HG02981 (cell line): ENCODE measurements around the gene EDNRA.
A peak's percentile ranks its signal among the peaks of the same experiment; 100 is the strongest.

Source experiments
- ATAC-seq: cut with Tn5 transposase; IDR thresholded peaks from one replicate; pipeline ENCODE4 v1.9.1; 2021; ENCODE audit warnings: mild to moderate bottlenecking, moderate library complexity; ENCODE audit not compliant: unreplicated experiment

The EDNRA gene

GRCh38 chr4:147538711-147539110 is 57.8 kb downstream of the EDNRA start:
- ATAC-seq, result no peak

GRCh38 chr4:147539959-147540358 is 59.1 kb downstream of the EDNRA start:
- no peak for ATAC-seq

- no peak for ATAC-seq
Observed at GRCh38 chr4:147542229-147542990, 61.5 kb downstream of the EDNRA start.

- ATAC-seq, result no peak
Observed at GRCh38 chr4:147543034-147543433, 62.1 kb downstream of the EDNRA start.

GRCh38 chr4:147546349-147546748 is 65.5 kb downstream of the EDNRA start:
- ATAC-seq, result no peak

DNA sequence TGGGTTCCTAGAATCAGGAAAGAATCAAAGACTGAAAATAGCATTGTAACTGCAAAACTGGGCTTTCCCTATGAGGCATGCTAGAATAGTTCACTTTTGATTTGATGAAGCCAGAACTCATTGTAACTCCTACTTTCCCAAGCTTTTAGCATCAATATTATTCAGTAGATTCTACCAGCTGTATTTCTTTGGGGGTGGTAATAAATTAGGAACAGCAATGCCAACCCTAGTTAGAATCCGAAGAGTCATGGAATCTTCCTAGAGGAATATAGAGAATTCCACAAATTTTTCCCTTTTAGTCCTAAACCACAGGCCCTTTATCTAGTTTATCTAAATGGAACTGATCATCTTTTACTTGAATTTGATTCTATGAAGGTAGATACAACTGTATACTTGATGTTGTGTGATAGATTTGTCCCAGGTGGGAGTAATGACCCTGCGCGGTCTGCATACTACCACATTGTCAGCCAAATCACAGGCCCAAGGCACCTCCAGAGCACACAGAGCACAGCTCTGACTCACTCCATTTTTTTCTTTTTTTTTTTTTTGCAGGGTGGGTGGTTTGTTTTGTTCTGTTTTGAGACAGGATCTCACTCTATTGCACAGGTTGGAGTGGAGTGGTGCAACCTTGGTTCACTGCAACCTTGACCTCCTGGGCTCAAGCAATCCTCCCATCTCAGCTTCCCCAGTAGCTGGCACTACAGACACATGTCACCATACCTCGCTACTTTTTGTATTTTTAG is 66.6 kb downstream of the EDNRA start:
- ATAC-seq, result no peak

DNA sequence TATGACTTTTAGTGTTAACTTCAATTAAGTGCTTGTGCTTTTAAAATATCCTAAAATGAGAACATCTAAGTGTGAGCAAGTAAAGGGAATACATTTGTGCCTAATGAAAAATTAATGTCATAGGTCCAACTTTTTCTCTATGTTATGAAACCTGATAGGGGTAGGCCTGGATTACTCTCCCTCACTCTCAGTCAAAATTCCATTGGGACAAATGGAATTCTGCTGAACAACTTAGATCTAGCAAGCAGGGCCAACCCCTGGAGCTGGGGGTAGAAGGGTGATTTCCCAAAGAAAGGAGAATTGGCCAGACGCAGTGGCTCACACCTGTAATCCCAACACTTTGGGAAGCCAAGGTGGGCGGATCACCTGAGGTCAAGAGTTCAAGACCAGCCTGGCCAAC is 67.4 kb downstream of the EDNRA start:
- ATAC-seq, result no peak

DNA sequence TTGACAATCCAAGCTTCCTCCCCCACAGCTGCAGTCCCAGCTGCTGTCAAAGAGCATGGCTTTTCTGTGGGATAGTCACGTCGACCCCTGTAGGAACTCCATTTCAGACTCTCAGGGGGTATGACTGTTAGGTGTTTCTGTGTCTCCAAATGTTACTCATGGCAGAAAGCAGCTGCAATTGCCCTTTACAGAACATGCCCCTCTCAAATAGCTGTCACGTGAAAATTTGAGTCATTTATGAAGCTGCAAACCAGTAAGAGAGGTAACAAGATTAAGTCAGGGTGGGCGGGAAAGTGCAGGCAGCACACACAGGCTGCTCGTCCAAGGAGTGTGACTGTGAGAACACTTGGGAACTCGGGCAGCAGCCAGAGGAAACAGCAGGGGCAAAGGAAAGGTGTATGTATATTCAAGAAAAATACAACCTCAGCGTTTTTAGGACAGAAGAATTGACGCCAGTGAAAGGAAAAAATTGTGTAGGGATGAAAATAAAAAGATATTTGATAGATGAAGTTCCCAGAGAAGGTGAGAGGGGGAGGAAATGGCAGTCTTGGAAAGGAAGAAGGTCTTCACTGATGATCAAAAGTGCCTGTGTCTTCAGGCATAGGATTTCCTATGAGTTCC is 69.8 kb downstream of the EDNRA start:
- ATAC-seq, result peak; percentile 60

- no peak for ATAC-seq
Observed at GRCh38 chr4:147560625-147561024, 79.7 kb downstream of the EDNRA start.

GRCh38 chr4:147566762-147567161 is 85.9 kb downstream of the EDNRA start:
- no peak for ATAC-seq

- no peak for ATAC-seq
Observed at GRCh38 chr4:147567276-147567675, 86.4 kb downstream of the EDNRA start.

- ATAC-seq, result no peak
Observed at GRCh38 chr4:147570616-147571015, 89.7 kb downstream of the EDNRA start.

- no peak for ATAC-seq
Observed at GRCh38 chr4:147571036-147571770, 90.3 kb downstream of the EDNRA start.

DNA sequence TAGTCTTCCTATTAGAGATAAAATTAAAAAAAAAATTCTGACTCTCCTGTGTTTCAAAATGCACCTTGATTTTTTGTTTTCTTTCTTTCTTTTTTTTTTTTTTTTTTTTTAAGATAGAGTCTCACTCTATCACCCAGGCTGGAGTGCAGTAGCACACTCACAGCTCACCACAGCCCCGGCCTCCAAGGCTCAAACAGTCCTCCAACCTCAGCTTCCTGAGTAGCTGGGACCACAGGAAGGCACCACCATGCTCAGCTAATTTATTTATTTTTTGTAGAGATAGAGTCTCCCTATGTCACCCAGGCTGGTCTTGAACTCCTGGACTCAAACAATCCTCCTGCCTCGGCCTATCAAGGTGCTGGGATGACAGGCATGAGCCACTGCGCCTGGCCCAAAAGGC is 95.2 kb downstream of the EDNRA start:
- no peak for ATAC-seq

- ATAC-seq, result no peak
Observed at GRCh38 chr4:147578051-147578476, 97.2 kb downstream of the EDNRA start.

DNA sequence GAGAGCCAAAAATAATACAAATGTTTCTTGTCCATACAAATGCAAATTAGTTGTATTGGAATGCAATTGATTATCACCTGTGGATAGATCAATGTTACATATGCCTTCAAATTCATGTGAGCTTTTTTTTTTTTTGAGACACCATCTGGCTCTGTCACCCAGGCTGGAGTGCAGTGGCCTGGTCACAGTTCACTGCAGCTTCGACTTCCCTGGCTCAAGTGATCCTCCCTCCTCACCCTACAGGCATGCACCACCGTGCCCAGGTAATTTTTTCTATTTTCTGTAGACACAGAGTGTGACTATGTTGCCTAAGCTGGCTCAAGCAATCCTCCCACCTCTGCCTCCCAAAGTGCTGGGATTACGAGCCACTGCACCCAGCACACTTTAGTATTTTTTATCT is 97.7 kb downstream of the EDNRA start:
- ATAC-seq, result no peak

DNA sequence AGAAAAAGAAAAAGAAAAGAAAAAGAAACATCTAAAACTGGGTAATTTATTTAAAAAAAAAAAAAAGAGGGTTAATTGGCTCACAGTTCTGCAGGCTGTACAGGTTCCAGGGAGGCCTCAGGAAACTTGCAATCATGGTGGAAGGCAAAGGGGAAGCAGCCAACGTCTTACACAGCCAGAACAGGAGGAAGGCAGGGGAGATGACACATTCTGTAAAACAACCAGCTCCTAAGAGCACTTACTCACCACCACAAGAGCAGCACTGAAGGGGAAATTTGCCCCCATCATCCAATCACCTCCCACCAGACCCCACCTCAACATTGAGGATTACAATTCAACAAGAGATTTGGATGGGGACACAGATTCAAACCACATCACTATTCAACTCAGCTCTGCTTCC is 99.5 kb downstream of the EDNRA start:
- ATAC-seq, result no peak

GRCh38 chr4:147581606-147582350 is 100.9 kb downstream of the EDNRA start:
- no peak for ATAC-seq

- ATAC-seq, result no peak
Observed at GRCh38 chr4:147582386-147583060, 101.6 kb downstream of the EDNRA start.

DNA sequence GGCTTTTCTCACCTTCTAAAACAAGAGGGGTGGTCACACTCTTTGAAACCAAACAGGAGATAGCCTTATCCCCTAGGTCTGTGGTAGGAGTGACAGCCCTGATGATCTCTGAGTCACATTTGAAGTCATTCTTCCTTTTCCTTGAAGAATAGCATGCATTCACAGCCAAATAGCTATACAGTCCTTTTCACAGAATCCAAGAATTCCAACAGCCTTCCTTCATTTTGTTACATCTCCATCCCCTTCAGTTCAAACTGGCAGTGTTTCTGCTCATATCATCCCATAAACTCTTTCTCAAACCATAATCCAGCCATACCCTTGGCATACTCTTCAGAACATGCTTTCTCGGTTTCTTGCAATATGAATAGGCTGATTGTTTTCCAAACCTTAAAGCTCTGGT is 103.0 kb downstream of the EDNRA start:
- ATAC-seq, result no peak
